Ovary (tissue), 9 donors: ENCODE results near the gene INVS. TPM values are rescaled to one million over a fixed set of nuclear protein-coding genes. Genes with fewer than 3 reads are reported as not detected.

Experiments used
- DNase-seq, 5 donors: peaks; one replicate each; pipeline ENCODE4 v3.0.0-alpha.2; 2019 to 2020
- H3K27ac ChIP-seq, 2 donors: fragments of 200-600 bp; one replicate each; pipeline versions ENCODE4 v1.5.1 to v1.8.0; 2019 to 2022
- H3K27me3 ChIP-seq: fragments of 200-600 bp; one replicate; pipeline ENCODE4 v1.8.0; 2022
- H3K36me3 ChIP-seq: fragments of 200-600 bp; sonication (generic); one replicate; pipeline ENCODE4 v1.5.1; 2019
- H3K4me1 ChIP-seq: one replicate; pipeline ENCODE4 v1.8.1; 2013; ENCODE audit warnings: mild to moderate bottlenecking, moderate library complexity; ENCODE audit not compliant: insufficient read depth
- H3K4me3 ChIP-seq: fragments of 200-600 bp; sonication (generic); one replicate; pipeline ENCODE4 v1.5.1; 2017
- H3K9me3 ChIP-seq, 2 donors: fragments of 200-600 bp in 1 of 2; sonication (generic) in 1 of 2; one replicate each; pipeline versions ENCODE4 v1.5.1 to v1.8.1; 2013 to 2019; ENCODE audit warnings: mild to moderate bottlenecking in 1 of 2, moderate library complexity in 1 of 2
- EP300 ChIP-seq: sonication (generic); formaldehyde crosslinking; IDR thresholded peaks from one replicate; pipeline ENCODE4 v1.6.1; 2017; ENCODE audit warnings: antibody characterized with exemption
- POLR2A ChIP-seq: fragments of 450-650 bp; IDR thresholded peaks from one replicate; pipeline ENCODE4 v1.6.1; 2017; ENCODE audit warnings: antibody characterized with exemption, mild to moderate bottlenecking, moderate library complexity
- WGBS, 3 donors: extraction: QIAGEN DNeasy Blood & Tissue Kit in 1 of 3; methylation state at CpG; one replicate each; pipeline versions ENCODE4 v1.1.5 to v1.1.7; 2013 to 2017; 5-methylcytosine and 5-hydroxymethylcytosine counted together
- intact Hi-C, 4 donors: fragments of 100-400 bp; cut with DNase I; formaldehyde crosslinking; loops; one replicate each; pipeline versions ENCODE4 v1.11.0 to v1.15.1; 2022 to 2023
- polyA plus RNA-seq, 2 donors: library from polyadenylated mRNA; stranded (reverse); fragments of 200-250 nt in 1 of 2; fragments of 350-450 nt in 1 of 2; fragmentation: Illumina TruSeq in 1 of 2; extraction: RNeasy Lipid Tissue Mini Kit (QIAGEN cat#74804) in 1 of 2; gene quantifications; one replicate each; pipeline ENCODE4 v1.2.3, GENCODE V29; 2013 to 2014
- total RNA-seq, 7 donors: library from RNA; depleted of rRNA in 2 of 7; stranded (reverse); fragments of >200 nt in 2 of 7; fragmentation: NEBNext Ultra II Directional in 3 of 7; extraction: Animal tissue kit (Norgen Biotek cat#: 25700) in 3 of 7; gene quantifications; one replicate each; pipeline versions ENCODE4 v1.1.0 to v1.2.4, GENCODE V29; 2016 to 2023
- TF ChIP-seq, protein P1 (sequence below), 3 donors: fragments of 450-650 bp in 2 of 3; fragments of 200-600 bp in 1 of 3; IDR thresholded peaks; one replicate each; pipeline versions ENCODE4 v1.5.1 to v1.8.0; 2016 to 2022; ENCODE audit warnings: antibody characterized with exemption in 3 of 3, mild to moderate bottlenecking in 1 of 3
- donor health status: DM: no; HTN: no; CAD: no; lungs with moderate emphysema.
- donor health status: DM: no; HTN: no; CAD: no.
- donor health status: Bipolar disorder and iron deficiency.
- donor health status: DM: yes; HTN: yes; CAD: no.
- donor health status: DM: no; HTN: no; CAD: no.
- donor health status: DM: yes; HTN: yes; CAD: no.

The INVS gene
- total and polyA plus RNA-seq, 9 donors, result 7.7 to 28.4 (median 22.9) TPM

DNA sequence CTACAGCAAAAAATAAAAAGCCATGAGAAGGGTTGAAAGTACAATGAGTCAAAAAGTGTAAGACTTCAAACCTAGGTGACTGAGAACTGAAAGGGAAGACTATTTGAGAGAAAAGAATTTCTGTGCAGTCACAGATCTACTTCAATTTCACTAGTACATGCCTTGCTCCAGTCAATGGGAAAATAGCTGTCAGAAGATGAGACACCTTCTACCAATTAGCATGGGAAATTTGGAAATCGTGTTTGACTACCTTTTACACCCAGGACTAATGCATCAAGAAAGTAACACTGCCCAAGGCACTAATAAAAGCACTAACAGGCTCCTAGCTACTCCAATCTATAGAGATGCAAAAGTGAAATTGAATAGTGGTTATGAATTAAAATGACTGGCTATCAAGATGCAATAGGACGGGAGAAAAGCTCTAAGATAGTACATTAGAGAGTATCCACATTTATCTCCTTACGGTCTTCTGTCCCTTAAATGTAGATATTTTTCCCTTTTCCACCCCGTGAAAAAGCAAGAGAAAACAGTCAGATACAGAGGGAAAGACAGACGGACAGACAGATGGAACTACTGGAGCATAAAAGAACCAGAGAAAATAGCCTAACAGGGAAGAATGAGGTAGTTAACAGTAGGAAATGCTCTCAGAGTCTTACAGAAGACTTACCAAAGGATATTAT lies 15.5 kb upstream of the INVS start:
- no peak for DNase-seq
- 86 to 90% (median 87%) methylated on average over 5 of the region's 5 CpGs for WGBS, 3 donors
- intact Hi-C loops, result no loop called here
- H3K4me1 ChIP-seq, result no peaks in the 10 kb centered on the region
- no peaks in the 10 kb centered on the region for H3K27me3 ChIP-seq
- H3K4me3 ChIP-seq, result no peak overlapping the region
- no peak for TF ChIP-seq POLR2A
- TF ChIP-seq, protein P1, sequence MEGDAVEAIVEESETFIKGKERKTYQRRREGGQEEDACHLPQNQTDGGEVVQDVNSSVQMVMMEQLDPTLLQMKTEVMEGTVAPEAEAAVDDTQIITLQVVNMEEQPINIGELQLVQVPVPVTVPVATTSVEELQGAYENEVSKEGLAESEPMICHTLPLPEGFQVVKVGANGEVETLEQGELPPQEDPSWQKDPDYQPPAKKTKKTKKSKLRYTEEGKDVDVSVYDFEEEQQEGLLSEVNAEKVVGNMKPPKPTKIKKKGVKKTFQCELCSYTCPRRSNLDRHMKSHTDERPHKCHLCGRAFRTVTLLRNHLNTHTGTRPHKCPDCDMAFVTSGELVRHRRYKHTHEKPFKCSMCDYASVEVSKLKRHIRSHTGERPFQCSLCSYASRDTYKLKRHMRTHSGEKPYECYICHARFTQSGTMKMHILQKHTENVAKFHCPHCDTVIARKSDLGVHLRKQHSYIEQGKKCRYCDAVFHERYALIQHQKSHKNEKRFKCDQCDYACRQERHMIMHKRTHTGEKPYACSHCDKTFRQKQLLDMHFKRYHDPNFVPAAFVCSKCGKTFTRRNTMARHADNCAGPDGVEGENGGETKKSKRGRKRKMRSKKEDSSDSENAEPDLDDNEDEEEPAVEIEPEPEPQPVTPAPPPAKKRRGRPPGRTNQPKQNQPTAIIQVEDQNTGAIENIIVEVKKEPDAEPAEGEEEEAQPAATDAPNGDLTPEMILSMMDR (IDR thresholded peaks at IDR 0.05), result no peak
- no peak for TF ChIP-seq EP300
- H3K27ac ChIP-seq, result no peak overlapping the region
- no peaks in the 10 kb centered on the region for H3K9me3 ChIP-seq
- no peaks in the 10 kb centered on the region for H3K36me3 ChIP-seq

DNA sequence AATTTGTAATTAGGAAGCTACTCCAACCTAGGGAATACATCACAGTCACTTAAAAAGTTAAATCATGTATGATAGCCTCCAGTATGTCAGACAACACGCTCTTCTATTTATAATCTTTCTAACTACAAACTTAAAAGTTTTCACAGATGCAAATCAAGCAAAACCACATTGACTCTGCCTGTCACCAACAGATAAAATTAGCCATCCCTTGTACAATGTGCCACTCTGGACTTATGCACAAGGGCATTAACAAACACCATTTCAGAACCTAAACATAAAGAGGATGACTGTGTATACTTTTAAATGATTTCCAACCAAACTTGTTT lies 15.0 kb upstream of the INVS start:
- 83 to 96% (median 91%) methylated on average over 1 of the region's 1 CpG for WGBS, 3 donors
- Histone ChIP-seq H3K36me3 (no peaks in the 10 kb centered on the region), H3K4me3 (no peak overlapping the region), H3K9me3 (no peaks in the 10 kb centered on the region), H3K27ac (no peak overlapping the region), H3K27me3 (no peaks in the 10 kb centered on the region), H3K4me1 (no peaks in the 10 kb centered on the region)
- intact Hi-C loops, result no loop called here
- TF ChIP-seq EP300 (no peak), POLR2A (no peak)
- TF ChIP-seq, protein P1 (IDR thresholded peaks at IDR 0.05), result no peak
- no peak for DNase-seq

DNA sequence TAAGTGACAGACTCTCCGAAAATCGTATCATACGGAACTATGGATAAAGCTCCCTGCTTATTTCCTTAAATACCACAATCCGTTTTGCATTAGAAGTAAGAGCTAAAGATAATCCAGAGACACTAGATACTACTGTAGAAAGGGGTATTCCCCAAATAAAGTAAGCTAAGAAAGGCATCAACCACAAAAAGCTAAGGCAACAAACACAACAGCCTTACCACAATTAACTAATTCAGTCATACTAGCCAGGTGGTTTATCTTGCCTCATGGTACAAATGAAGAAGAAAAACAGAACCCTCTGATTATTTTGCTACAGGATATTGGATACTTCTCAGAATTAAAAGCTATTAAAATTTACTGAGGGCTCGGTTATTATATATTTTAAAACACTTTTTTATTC lies 14.3 kb upstream of the INVS start:
- TF ChIP-seq POLR2A, result no peak
- TF ChIP-seq EP300, result no peak
- TF ChIP-seq, protein P1 (IDR thresholded peaks at IDR 0.05), result no peak
- Histone ChIP-seq H3K4me1 (no peaks in the 10 kb centered on the region), H3K36me3 (no peaks in the 10 kb centered on the region), H3K27ac (no peak overlapping the region), H3K4me3 (no peak overlapping the region), H3K27me3 (no peaks in the 10 kb centered on the region), H3K9me3 (no peaks in the 10 kb centered on the region)
- WGBS, 3 donors, result 86 to 90% (median 86%) methylated on average over 5 of the region's 5 CpGs
- intact Hi-C loops, result no loop called here
- DNase-seq, result no peak

DNA sequence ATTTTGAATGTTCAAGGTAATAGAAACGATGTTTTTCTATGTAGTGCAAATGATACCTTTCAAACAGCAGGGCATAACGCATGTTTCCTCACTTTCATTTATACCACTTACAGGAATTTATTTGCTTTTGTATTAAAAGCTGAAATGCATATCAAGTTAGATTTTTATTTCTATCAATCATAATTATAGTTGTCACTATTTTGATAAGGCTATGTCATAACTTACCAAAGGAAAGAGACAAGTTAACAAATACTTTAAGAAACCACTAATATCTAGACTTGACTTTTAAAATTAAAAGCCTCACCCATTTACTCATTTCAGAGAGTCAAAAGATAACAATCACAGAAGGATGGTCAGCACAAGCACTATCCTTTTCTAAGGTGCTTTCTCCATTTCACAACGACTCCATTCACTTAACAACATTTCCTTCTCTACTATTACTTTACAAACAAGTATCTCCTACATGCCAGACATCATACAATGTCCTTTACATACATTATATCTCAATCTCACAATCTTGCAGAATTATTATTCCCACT lies 12.9 kb upstream of the INVS start:
- no peaks in the 10 kb centered on the region for H3K36me3 ChIP-seq
- no peak overlapping the region for H3K27ac ChIP-seq
- H3K4me3 ChIP-seq, result no peak overlapping the region
- 94 to 97% (median 95%) methylated on average over 3 of the region's 3 CpGs for WGBS, 3 donors
- TF ChIP-seq, protein P1 (IDR thresholded peaks at IDR 0.05), result no peak
- no peak for TF ChIP-seq POLR2A
- no peak for TF ChIP-seq EP300
- intact Hi-C loops, result no loop called here
- no peak for DNase-seq
- H3K27me3 ChIP-seq, result no peaks in the 10 kb centered on the region
- H3K4me1 ChIP-seq, result no peaks in the 10 kb centered on the region
- no peaks in the 10 kb centered on the region for H3K9me3 ChIP-seq
